DOHH2 (cell line): Measurements from ENCODE around the gene LMBR1L.

Experiments
- H3F3A ChIP-seq: fragments of 200-600 bp; sonication (generic), shearing (Covaris generic); 2 replicates; pipeline ENCODE4 v1.6.0; 2016; ENCODE audit warnings: antibody characterized with exemption, mild to moderate bottlenecking; ENCODE audit not compliant: control insufficient read depth, insufficient read depth
- H3K27ac ChIP-seq: fragments of 200-600 bp; sonication (generic); 2 replicates; pipeline ENCODE4 v1.5.1; 2014; ENCODE audit warnings: low read depth, mild to moderate bottlenecking, low read length, moderate library complexity
- H3K27me3 ChIP-seq: fragments of 200-600 bp; sonication (generic); 2 replicates; pipeline ENCODE4 v1.6.1; 2014; ENCODE audit warnings: mild to moderate bottlenecking, low read length, mixed read lengths; ENCODE audit not compliant: control insufficient read depth
- H3K36me3 ChIP-seq: fragments of 200-600 bp; sonication (generic); 2 replicates; pipeline ENCODE4 v1.6.1; 2014; ENCODE audit warnings: mild to moderate bottlenecking, low read length, moderate library complexity, mixed read lengths; ENCODE audit not compliant: control insufficient read depth
- H3K4me1 ChIP-seq: fragments of 200-600 bp; sonication (generic); 2 replicates; pipeline ENCODE4 v1.6.1; 2014; ENCODE audit warnings: mild to moderate bottlenecking, low read length, mixed read lengths; ENCODE audit not compliant: control insufficient read depth
- H3K4me2 ChIP-seq: fragments of 200-600 bp; sonication (generic); 2 replicates; pipeline ENCODE4 v1.6.0; 2014; ENCODE audit warnings: mild to moderate bottlenecking, low read length, moderate library complexity
- H3K4me3 ChIP-seq: fragments of 200-600 bp; sonication (generic); 2 replicates; pipeline ENCODE4 v1.5.1; 2014; ENCODE audit warnings: mild to moderate bottlenecking, low read length, mixed read lengths
- H3K79me2 ChIP-seq: fragments of 200-600 bp; sonication (generic); 2 replicates; pipeline ENCODE4 v1.6.1; 2014; ENCODE audit warnings: mild to moderate bottlenecking, low read length, mixed read lengths; ENCODE audit not compliant: control insufficient read depth
- H3K9me2 ChIP-seq: fragments of 200-600 bp; sonication (generic); replicated peaks from 2 replicates; pipeline ENCODE4 v1.6.1; 2014; ENCODE audit warnings: mild to moderate bottlenecking, low read length, mixed read lengths; ENCODE audit not compliant: control insufficient read depth
- H3K9me3 ChIP-seq: fragments of 200-600 bp; sonication (generic); 2 replicates; pipeline ENCODE4 v1.6.1; 2014; ENCODE audit warnings: antibody characterized with exemption, low read length, mixed read lengths; ENCODE audit not compliant: control insufficient read depth, insufficient read depth
- H4K20me1 ChIP-seq: fragments of 200-600 bp; sonication (generic); 2 replicates; pipeline ENCODE4 v1.6.0; 2014; ENCODE audit warnings: low read depth, mild to moderate bottlenecking, antibody characterized with exemption, low read length, moderate library complexity; ENCODE audit not compliant: control insufficient read depth, insufficient read depth
- CTCF ChIP-seq: fragments of 200-600 bp; sonication (generic); IDR thresholded peaks from one replicate; pipeline ENCODE4 v1.5.1; 2014; ENCODE audit warnings: antibody characterized with exemption, mild to moderate bottlenecking, low read depth, low read length; ENCODE audit not compliant: poor library complexity, severe bottlenecking
- EZH2phosphoT487 ChIP-seq: fragments of 200-600 bp; sonication (generic); IDR thresholded peaks from 2 replicates; pipeline ENCODE4 v1.6.1; 2017; ENCODE audit warnings: borderline replicate concordance, mild to moderate bottlenecking, antibody characterized with exemption, low read length, moderate library complexity, mixed read lengths

The LMBR1L gene

GRCh38 chr12:49050507-49051372, 59.9 kb downstream of the LMBR1L start:
- Histone ChIP-seq H3F3A (no peaks in the 10 kb centered on the region), H3K36me3 (peaks cover 97% of the 10 kb centered on the region), H3K27me3 (no peaks in the 10 kb centered on the region), H3K4me1 (peaks cover 5% of the 10 kb centered on the region), H3K27ac (no peak overlapping the region), H3K9me2 (no peaks in the 10 kb centered on the region), H3K4me2 (no peak overlapping the region), H4K20me1 (peaks cover 23% of the 10 kb centered on the region), H3K4me3 (no peak overlapping the region), H3K79me2 (peaks cover 42% of the 10 kb centered on the region), H3K9me3 (no peaks in the 10 kb centered on the region)
- TF ChIP-seq CTCF (no peak), EZH2phosphoT487 (no peak)

- Histone ChIP-seq H3K4me3 (no peak overlapping the region), H3K4me1 (no peaks in the 10 kb centered on the region), H3K27ac (no peak overlapping the region), H3F3A (no peaks in the 10 kb centered on the region), H4K20me1 (peaks cover 12% of the 10 kb centered on the region; the same call in 1 of the 2 replicates), H3K9me3 (no peaks in the 10 kb centered on the region), H3K9me2 (no peaks in the 10 kb centered on the region), H3K4me2 (no peak overlapping the region), H3K79me2 (peaks cover 31% of the 10 kb centered on the region), H3K27me3 (no peaks in the 10 kb centered on the region), H3K36me3 (peaks cover 94% of the 10 kb centered on the region)
- TF ChIP-seq EZH2phosphoT487 = no peak
- TF ChIP-seq CTCF = no peak
These were observed 61.0 kb downstream of the LMBR1L start for GRCh38 chr12:49049566-49050224.

- TF ChIP-seq EZH2phosphoT487 (no peak), CTCF (no peak)
- no peaks in the 10 kb centered on the region for H3K27me3 ChIP-seq
- H3K4me3 ChIP-seq = no peak overlapping the region
- H3F3A ChIP-seq = no peaks in the 10 kb centered on the region
- peaks cover 9% of the 10 kb centered on the region; the same call in 1 of the 2 replicates for H4K20me1 ChIP-seq
- no peak overlapping the region for H3K27ac ChIP-seq
- no peaks in the 10 kb centered on the region for H3K9me3 ChIP-seq
- no peak overlapping the region for H3K4me2 ChIP-seq
- H3K4me1 ChIP-seq = no peaks in the 10 kb centered on the region
- H3K79me2 ChIP-seq = peaks cover 24% of the 10 kb centered on the region
- no peaks in the 10 kb centered on the region for H3K9me2 ChIP-seq
- H3K36me3 ChIP-seq = peaks cover 94% of the 10 kb centered on the region
These were observed 61.7 kb downstream of the LMBR1L start for GRCh38 chr12:49048953-49049352.
